WTC11 (cell line): Measurements from ENCODE around the gene ZNF709. TPM values are rescaled to one million over a fixed set of nuclear protein-coding genes. Genes with fewer than 3 reads are reported as not detected.

Experiments
- ATAC-seq: fragments of 200-7000 bp; cut with Tn5 transposase; 2 replicates; pipeline ENCODE4 v1.10.0; 2021; ENCODE audit warnings: mild to moderate bottlenecking, moderate library complexity
- CTCF ChIA-PET: fragments of 300-600 bp; sonication (Branson Sonifier 250); formaldehyde crosslinking; loops from one replicate; lab custom pipeline; 2021; ENCODE audit warnings: antibody characterized with exemption; lab: Charles Lee
- POLR2A ChIA-PET: fragments of 350-600 bp; sonication (Branson Sonifier 250); formaldehyde crosslinking; loops from one replicate; lab custom pipeline; 2021; ENCODE audit warnings: antibody characterized with exemption; lab: Charles Lee
- DNase-seq: peaks from one replicate; pipeline ENCODE4 v3.0.0; 2021; ENCODE audit warnings: low spot score
- H3K27ac Mint-ChIP-seq: 2 replicates; pipeline ENCODE4 v1.8.0; 2021; ENCODE audit warnings: mixed read lengths
- H3K27me3 Mint-ChIP-seq: 2 replicates; pipeline ENCODE4 v1.8.0; 2021; ENCODE audit warnings: low read depth, mild to moderate bottlenecking, moderate library complexity, mixed read lengths
- H3K36me3 Mint-ChIP-seq: 2 replicates; pipeline ENCODE4 v1.8.0; 2021; ENCODE audit warnings: mixed read lengths
- H3K4me1 Mint-ChIP-seq: 2 replicates; pipeline ENCODE4 v1.8.0; 2022; ENCODE audit warnings: mixed read lengths
- H3K4me3 Mint-ChIP-seq: 2 replicates; pipeline ENCODE4 v1.8.0; 2021; ENCODE audit warnings: mild to moderate bottlenecking, moderate library complexity, mixed read lengths
- H3K9me3 Mint-ChIP-seq: 2 replicates; pipeline ENCODE4 v1.8.0; 2021; ENCODE audit warnings: mixed read lengths
- AR ChIP-seq: fragments of 250-450 bp; sonication (Bioruptor Pico); IDR thresholded peaks from 2 replicates; pipeline ENCODE4 v1.9.0; 2021; ENCODE audit warnings: mild to moderate bottlenecking
- ATF6 ChIP-seq: sonication (generic); formaldehyde crosslinking; IDR thresholded peaks from 2 replicates; pipeline ENCODE4 v1.8.1; 2023; ENCODE audit warnings: mild to moderate bottlenecking, missing genetic modification reagents
- CDX4 ChIP-seq: fragments of 250-450 bp; sonication (Bioruptor Pico); IDR thresholded peaks from 2 replicates; pipeline ENCODE4 v1.9.0; 2021; ENCODE audit warnings: moderate library complexity, mild to moderate bottlenecking, inconsistent platforms, borderline replicate concordance
- E2F4 ChIP-seq: sonication (generic); formaldehyde crosslinking; IDR thresholded peaks from 2 replicates; pipeline ENCODE4 v1.8.1; 2022; ENCODE audit warnings: low read depth, mild to moderate bottlenecking, moderate library complexity, missing genetic modification reagents, borderline replicate concordance
- GABPB1 ChIP-seq: sonication (generic); formaldehyde crosslinking; IDR thresholded peaks from 2 replicates; pipeline ENCODE4 v1.8.1; 2023; ENCODE audit warnings: mild to moderate bottlenecking, missing genetic modification reagents
- HMGXB4 ChIP-seq: sonication (generic); formaldehyde crosslinking; IDR thresholded peaks from 2 replicates; pipeline ENCODE4 v1.8.1; 2023; ENCODE audit warnings: mild to moderate bottlenecking, moderate library complexity, missing genetic modification reagents
- NFE2L1 ChIP-seq: sonication (generic); formaldehyde crosslinking; IDR thresholded peaks from 2 replicates; pipeline ENCODE4 v1.8.1; 2023; ENCODE audit warnings: missing genetic modification reagents
- NFYB ChIP-seq: sonication (generic); formaldehyde crosslinking; conservative IDR thresholded peaks from 2 replicates; pipeline ENCODE4 v1.8.0; 2022; ENCODE audit warnings: low read depth, missing genetic modification reagents
- NR1H2 ChIP-seq: sonication (generic); formaldehyde crosslinking; IDR thresholded peaks from 2 replicates; pipeline ENCODE4 v1.9.0; 2021; ENCODE audit warnings: mild to moderate bottlenecking, moderate library complexity, missing genetic modification reagents
- SMAD3 ChIP-seq: sonication (generic); formaldehyde crosslinking; IDR thresholded peaks from 2 replicates; pipeline ENCODE4 v1.8.0; 2022; ENCODE audit warnings: missing genetic modification reagents, mild to moderate bottlenecking, borderline replicate concordance
- TEAD1 ChIP-seq: sonication (generic); formaldehyde crosslinking; IDR thresholded peaks from 2 replicates; pipeline ENCODE4 v1.8.0; 2022; ENCODE audit warnings: mild to moderate bottlenecking, missing genetic modification reagents
- TP53 ChIP-seq: sonication (generic); formaldehyde crosslinking; IDR thresholded peaks from 2 replicates; pipeline ENCODE4 v1.8.1; 2023; ENCODE audit warnings: mild to moderate bottlenecking, missing genetic modification reagents
- ZNF121 ChIP-seq: sonication (generic); formaldehyde crosslinking; IDR thresholded peaks from 2 replicates; pipeline ENCODE4 v1.8.0; 2023; ENCODE audit warnings: missing genetic modification reagents
- ZNF219 ChIP-seq: sonication (generic); formaldehyde crosslinking; IDR thresholded peaks from 2 replicates; pipeline ENCODE4 v1.8.0; 2023; ENCODE audit warnings: missing genetic modification reagents, mild to moderate bottlenecking, borderline replicate concordance
- ZNF232 ChIP-seq: sonication (generic); formaldehyde crosslinking; IDR thresholded peaks from 2 replicates; pipeline ENCODE4 v1.8.0; 2022; ENCODE audit warnings: mild to moderate bottlenecking, missing genetic modification reagents
- ZNF416 ChIP-seq: fragments of 250-450 bp; sonication (Bioruptor Pico); IDR thresholded peaks from 2 replicates; pipeline ENCODE4 v1.9.0; 2021; ENCODE audit warnings: mild to moderate bottlenecking, inconsistent platforms
- ZSCAN18 ChIP-seq: fragments of 250-450 bp; sonication (Bioruptor Pico); IDR thresholded peaks from 2 replicates; pipeline ENCODE4 v2.1.2; 2022; ENCODE audit warnings: mild to moderate bottlenecking, moderate library complexity
- total RNA-seq: library from RNA; stranded (reverse); gene quantifications from 3 replicates; pipeline ENCODE4 v1.2.3, GENCODE V29; 2021

Gene ZNF709
- total RNA-seq, 1 experiment from 2014 or later: 3.0 TPM

- peaks cover 17% of the 10 kb centered on the region for H3K27me3 Mint-ChIP-seq
- H3K36me3 Mint-ChIP-seq: peaks cover 32% of the 10 kb centered on the region
- CTCF ChIA-PET: no interaction called here
- POLR2A ChIA-PET: interaction anchor here (0.6 kb wide), 1 partner anchor 185 kb away, joined by 10 read pairs; no protein-coding TSS in a partner anchor
- H3K27ac Mint-ChIP-seq: no peak overlapping the region
- H3K4me3 Mint-ChIP-seq: no peak overlapping the region
- ATAC-seq (no peak), DNase-seq (no peak)
- H3K9me3 Mint-ChIP-seq: peaks cover 45% of the 10 kb centered on the region
- TF ChIP-seq ZNF416 (CRISPR knock-in tag): peak; percentile 93; the same call in 1 of the 2 replicates
- no peak for TF ChIP-seq NFYB
- H3K4me1 Mint-ChIP-seq: peaks cover 19% of the 10 kb centered on the region
Observed at GRCh38 chr19:12450844-12451243, 33.8 kb downstream of the ZNF709 start.

GRCh38 chr19:12448808-12449207 lies 35.8 kb downstream of the ZNF709 start:
- TF ChIP-seq ATF6 (CRISPR knock-in tag) (no peak), NR1H2 (CRISPR knock-in tag) (no peak)
- TF ChIP-seq, all 79 proteins: peak for 0
- Mint-ChIP-seq H3K4me3 (no peak overlapping the region), H3K4me1 (peaks cover 12% of the 10 kb centered on the region), H3K27me3 (peaks cover 17% of the 10 kb centered on the region), H3K27ac (no peak overlapping the region), H3K36me3 (peaks cover 32% of the 10 kb centered on the region), H3K9me3 (peaks cover 55% of the 10 kb centered on the region)
- POLR2A ChIA-PET: no interaction called here
- DNase-seq (no peak), ATAC-seq (no peak)
- CTCF ChIA-PET: no interaction called here

- peak within 1 kb of the TSS; percentile 100 for H3K27ac Mint-ChIP-seq
- H3K4me1 Mint-ChIP-seq: peaks cover 14% of the 10 kb centered on the region
- ChIA-PET POLR2A (interaction anchor here (0.9 to 1.3 kb wide), 6 partner anchors 40 to 146 kb away, joined by 3 to 10 read pairs (median 6); partner anchors contain the start of genes ZNF44, ZNF442 and ZNF799), CTCF (interaction anchor here (0.6 to 1.2 kb wide), 8 partner anchors 15 to 525 kb away, joined by 3 to 4 read pairs (median 3); partner anchors contain the start of genes ZNF442 and ZNF563)
- H3K9me3 Mint-ChIP-seq: peaks cover 30% of the 10 kb centered on the region
- no peaks in the 10 kb centered on the region; the same call in 1 of the 2 replicates for H3K27me3 Mint-ChIP-seq
- ATAC-seq: peak; percentile 96
- H3K36me3 Mint-ChIP-seq: no peaks in the 10 kb centered on the region; the same call in 1 of the 2 replicates
- DNase-seq: peak; percentile 100
- peak within 1 kb of the TSS; percentile 99 for H3K4me3 Mint-ChIP-seq
- no peak for TF ChIP-seq TEAD1
- TF ChIP-seq SMAD3: no peak
- TF ChIP-seq ATF6 (CRISPR knock-in tag): no peak
- TF ChIP-seq AR (CRISPR knock-in tag): no peak
- TF ChIP-seq ZNF121 (CRISPR knock-in tag): no peak
- no peak for TF ChIP-seq E2F4 (CRISPR knock-in tag)
- no peak for TF ChIP-seq ZSCAN18 (CRISPR knock-in tag)
- TF ChIP-seq CDX4 (CRISPR knock-in tag): no peak
- TF ChIP-seq GABPB1 (CRISPR knock-in tag): 0 out of 2 replicates have a peak, but pooled peaks have one; percentile 11
- TF ChIP-seq NFE2L1 (CRISPR knock-in tag): no peak
- TF ChIP-seq TP53: no peak
- peak; percentile 91 for TF ChIP-seq HMGXB4
- no peak for TF ChIP-seq ZNF219 (CRISPR knock-in tag)
- 0 out of 2 replicates have a peak, but pooled peaks have one; percentile 46 for TF ChIP-seq ZNF232
- TF ChIP-seq ZNF416 (CRISPR knock-in tag): peak; percentile 50; the same call in 1 of the 2 replicates
Observed at GRCh38 chr19:12440541-12441316, 43.9 kb downstream of the ZNF709 start, which contains the start of gene ZNF443. Gene ZNF443 (minus strand): TSS chr19:12441021. CDS start chr19:12440914, 107 bp downstream.
